Activated T-helper 2 cell treated with anti-CD3 and anti-CD28 coated beads, Interferon-gamma antibody, Interleukin-2, Interleukin-4, amounts not matched to agents 10 μg/mL and 5 μg/mL and 100 μg/mL, durations not matched to agents 14 hours and 24 hours and 36 hours (primary cell): ENCODE data around the gene COL13A1. TPM values are rescaled to one million over a fixed set of nuclear protein-coding genes. Genes with fewer than 3 reads are reported as not detected.

Experiments used
- DNase-seq: peaks from one replicate; pipeline ENCODE4 v3.0.0; 2021; ENCODE audit warnings: low spot score
- H3K27ac Mint-ChIP-seq: one replicate; pipeline ENCODE4 v1.8.0; 2021; ENCODE audit warnings: mixed read lengths
- H3K27me3 Mint-ChIP-seq: one replicate; pipeline ENCODE4 v1.8.0; 2021; ENCODE audit warnings: low read depth, mixed read lengths
- H3K36me3 Mint-ChIP-seq: one replicate; pipeline ENCODE4 v1.8.0; 2021; ENCODE audit warnings: low read depth, mixed read lengths
- H3K4me1 Mint-ChIP-seq: one replicate; pipeline ENCODE4 v1.8.0; 2021; ENCODE audit warnings: low read depth, mixed read lengths
- H3K4me3 Mint-ChIP-seq: one replicate; pipeline ENCODE4 v1.8.0; 2021; ENCODE audit warnings: low read depth, mild to moderate bottlenecking, moderate library complexity, mixed read lengths
- H3K9me3 Mint-ChIP-seq: one replicate; pipeline ENCODE4 v1.8.0; 2021; ENCODE audit warnings: mixed read lengths
- intact Hi-C: fragments of 100-400 bp; cut with micrococcal nuclease; formaldehyde crosslinking; loops from one replicate; pipeline ENCODE4 v1.15.1; 2023
- total RNA-seq: library from RNA; stranded (reverse); gene quantifications from 2 replicates; pipeline ENCODE4 v1.2.3, GENCODE V29; 2022

Gene COL13A1
- total RNA-seq, 1 donor from 2014 or later = not detected

- peaks cover 5% of the 10 kb centered on the region for H3K27me3 Mint-ChIP-seq
- intact Hi-C loops = no loop called here
- no peaks in the 10 kb centered on the region for H3K9me3 Mint-ChIP-seq
- DNase-seq = no peak
- H3K4me3 Mint-ChIP-seq = no peak overlapping the region
- no peak overlapping the region for H3K27ac Mint-ChIP-seq
- H3K36me3 Mint-ChIP-seq = no peaks in the 10 kb centered on the region
- H3K4me1 Mint-ChIP-seq = no peaks in the 10 kb centered on the region
Observed at GRCh38 chr10:69907517-69907916, 105.8 kb downstream of the COL13A1 start.

GRCh38 chr10:69908124-69908523, 106.4 kb downstream of the COL13A1 start:
- Mint-ChIP-seq H3K4me3 (no peak overlapping the region), H3K27ac (no peak overlapping the region), H3K36me3 (no peaks in the 10 kb centered on the region), H3K27me3 (peaks cover 8% of the 10 kb centered on the region), H3K9me3 (no peaks in the 10 kb centered on the region), H3K4me1 (no peaks in the 10 kb centered on the region)
- intact Hi-C loops = no loop called here
- no peak for DNase-seq

GRCh38 chr10:69910561-69910960, 108.9 kb downstream of the COL13A1 start:
- intact Hi-C loops = no loop called here
- no peaks in the 10 kb centered on the region for H3K4me1 Mint-ChIP-seq
- H3K4me3 Mint-ChIP-seq = no peak overlapping the region
- no peak for DNase-seq
- H3K27ac Mint-ChIP-seq = no peak overlapping the region
- H3K36me3 Mint-ChIP-seq = no peaks in the 10 kb centered on the region
- peaks cover 10% of the 10 kb centered on the region for H3K27me3 Mint-ChIP-seq
- no peaks in the 10 kb centered on the region for H3K9me3 Mint-ChIP-seq

- no peaks in the 10 kb centered on the region for H3K9me3 Mint-ChIP-seq
- peaks cover 11% of the 10 kb centered on the region for H3K27me3 Mint-ChIP-seq
- H3K4me1 Mint-ChIP-seq = no peaks in the 10 kb centered on the region
- H3K27ac Mint-ChIP-seq = no peak overlapping the region
- intact Hi-C loops = no loop called here
- H3K36me3 Mint-ChIP-seq = no peaks in the 10 kb centered on the region
- H3K4me3 Mint-ChIP-seq = no peak overlapping the region
- no peak for DNase-seq
Observed at GRCh38 chr10:69911613-69912528, 110.2 kb downstream of the COL13A1 start.

- H3K27ac Mint-ChIP-seq = no peak overlapping the region
- H3K9me3 Mint-ChIP-seq = no peaks in the 10 kb centered on the region
- H3K4me3 Mint-ChIP-seq = no peak overlapping the region
- H3K36me3 Mint-ChIP-seq = no peaks in the 10 kb centered on the region
- intact Hi-C loops = no loop called here
- no peaks in the 10 kb centered on the region for H3K4me1 Mint-ChIP-seq
- H3K27me3 Mint-ChIP-seq = peaks cover 9% of the 10 kb centered on the region
- no peak for DNase-seq
Observed at GRCh38 chr10:69912589-69912988, 110.9 kb downstream of the COL13A1 start.

- no peaks in the 10 kb centered on the region for H3K4me1 Mint-ChIP-seq
- H3K4me3 Mint-ChIP-seq = no peak overlapping the region
- peaks cover 7% of the 10 kb centered on the region for H3K27me3 Mint-ChIP-seq
- DNase-seq = no peak
- intact Hi-C loops = loop anchor here (1.0 kb wide), 1 partner anchor 124 kb away; no protein-coding TSS in a partner anchor
- H3K9me3 Mint-ChIP-seq = no peaks in the 10 kb centered on the region
- H3K36me3 Mint-ChIP-seq = no peaks in the 10 kb centered on the region
- H3K27ac Mint-ChIP-seq = no peak overlapping the region
Observed at GRCh38 chr10:69913606-69914382, 112.1 kb downstream of the COL13A1 start.

GRCh38 chr10:69914398-69915214, 112.9 kb downstream of the COL13A1 start:
- H3K27me3 Mint-ChIP-seq = peaks cover 7% of the 10 kb centered on the region
- no peak overlapping the region for H3K27ac Mint-ChIP-seq
- H3K36me3 Mint-ChIP-seq = no peaks in the 10 kb centered on the region
- H3K4me3 Mint-ChIP-seq = no peak overlapping the region
- intact Hi-C loops = loop anchor here (1.0 kb wide), 1 partner anchor 125 kb away; no protein-coding TSS in a partner anchor
- no peaks in the 10 kb centered on the region for H3K4me1 Mint-ChIP-seq
- no peaks in the 10 kb centered on the region for H3K9me3 Mint-ChIP-seq
- peak; percentile 33 for DNase-seq

GRCh38 chr10:69915215-69915560, 113.5 kb downstream of the COL13A1 start:
- H3K27me3 Mint-ChIP-seq = peaks cover 7% of the 10 kb centered on the region
- no peak overlapping the region for H3K27ac Mint-ChIP-seq
- DNase-seq = no peak
- intact Hi-C loops = no loop called here
- no peak overlapping the region for H3K4me3 Mint-ChIP-seq
- no peaks in the 10 kb centered on the region for H3K9me3 Mint-ChIP-seq
- H3K36me3 Mint-ChIP-seq = no peaks in the 10 kb centered on the region
- no peaks in the 10 kb centered on the region for H3K4me1 Mint-ChIP-seq

- Mint-ChIP-seq H3K27me3 (peaks cover 7% of the 10 kb centered on the region), H3K9me3 (no peaks in the 10 kb centered on the region), H3K4me1 (no peaks in the 10 kb centered on the region), H3K36me3 (no peaks in the 10 kb centered on the region), H3K4me3 (no peak overlapping the region), H3K27ac (no peak overlapping the region)
- intact Hi-C loops = no loop called here
- DNase-seq = no peak
Observed at GRCh38 chr10:69916118-69916517, 114.4 kb downstream of the COL13A1 start.

GRCh38 chr10:69918036-69918435, 116.3 kb downstream of the COL13A1 start:
- no peak overlapping the region for H3K4me3 Mint-ChIP-seq
- DNase-seq = no peak
- no peak overlapping the region for H3K27ac Mint-ChIP-seq
- no peaks in the 10 kb centered on the region for H3K4me1 Mint-ChIP-seq
- H3K27me3 Mint-ChIP-seq = peaks cover 3% of the 10 kb centered on the region
- intact Hi-C loops = no loop called here
- no peaks in the 10 kb centered on the region for H3K9me3 Mint-ChIP-seq
- no peaks in the 10 kb centered on the region for H3K36me3 Mint-ChIP-seq

GRCh38 chr10:69919250-69919649, 117.5 kb downstream of the COL13A1 start:
- no peak for DNase-seq
- no peak overlapping the region for H3K27ac Mint-ChIP-seq
- intact Hi-C loops = no loop called here
- H3K4me1 Mint-ChIP-seq = no peaks in the 10 kb centered on the region
- no peak overlapping the region for H3K4me3 Mint-ChIP-seq
- H3K9me3 Mint-ChIP-seq = no peaks in the 10 kb centered on the region
- no peaks in the 10 kb centered on the region for H3K36me3 Mint-ChIP-seq
- peaks cover 3% of the 10 kb centered on the region for H3K27me3 Mint-ChIP-seq

GRCh38 chr10:69925111-69925510, 123.4 kb downstream of the COL13A1 start:
- Mint-ChIP-seq H3K36me3 (no peaks in the 10 kb centered on the region), H3K9me3 (no peaks in the 10 kb centered on the region), H3K27me3 (peaks cover 2% of the 10 kb centered on the region), H3K27ac (no peak overlapping the region), H3K4me1 (no peaks in the 10 kb centered on the region), H3K4me3 (no peak overlapping the region)
- no peak for DNase-seq
- intact Hi-C loops = no loop called here
